HepG2 (cell line): ENCODE measurements around the gene KRT27. TPM values are rescaled to one million over a fixed set of nuclear protein-coding genes. Genes with fewer than 3 reads are reported as not detected.

Source experiments
- ATAC-seq: fragments of 200-7000 bp; cut with Tn5 transposase; 3 replicates; pipeline ENCODE4 v1.9.1; 2020; ENCODE audit warnings: mild to moderate bottlenecking, moderate library complexity
- BruUV-seq: library from RNA; stranded (reverse); fragments of 400-500 nt; replicated peaks from 2 replicates; lab custom pipeline; 2021; lab: Mats Ljungman, UMichigan
- CTCF ChIA-PET: fragments of 300-600 bp; formaldehyde crosslinking; extraction: SDS; loops from one replicate; lab custom pipeline; 2021; ENCODE audit warnings: low total read pairs, inconsistent platforms, low intra/inter-chr PET ratio; lab: Yijun Ruan, JAX
- POLR2A ChIA-PET: fragments of 350-600 bp; sonication (Branson Sonifier 250); formaldehyde crosslinking; loops from one replicate; lab custom pipeline; 2020; ENCODE audit warnings: antibody characterized with exemption, inconsistent platforms; lab: Yijun Ruan, JAX
- DNase-seq: peaks from one replicate; pipeline ENCODE4 v3.0.0-alpha.2; 2015; ENCODE audit warnings: low spot score
- FAIRE-seq: peaks from 3 replicates; lab custom pipeline; 2011; peaks lifted over from hg19 to GRCh38; lab: Jason Lieb, UNC
- H2AFZ ChIP-seq: one replicate; pipeline ENCODE4 v1.6.1; 2011; ENCODE audit warnings: low read length, inconsistent platforms
- H3K27ac ChIP-seq: fragments of 300-600 bp; 3 replicates; pipeline ENCODE4 v1.8.0; 2011; ENCODE audit warnings: mixed run types, mild to moderate bottlenecking, mixed read lengths, low read length, inconsistent platforms; ENCODE audit not compliant: insufficient read depth; ENCODE audit errors: extremely low read length
- H3K27me3 ChIP-seq, 2 experiments: fragments of 200-600 bp in 1 of 2; 2 replicates in 1 of 2; 3 replicates in 1 of 2; pipeline versions ENCODE4 v1.6.0 to v1.8.0; 2011; ENCODE audit warnings: low read length in 2 of 2, mild to moderate bottlenecking in 2 of 2, moderate library complexity in 2 of 2, inconsistent platforms in 1 of 2; ENCODE audit not compliant: insufficient read depth in 2 of 2, control insufficient read depth in 1 of 2
- H3K36me3 ChIP-seq, 2 experiments: fragments of 200-600 bp in 1 of 2; replicated peaks in 1 of 2; 2 replicates in 1 of 2; 3 replicates in 1 of 2; pipeline versions ENCODE4 v1.5.1 to v1.8.0; 2011; ENCODE audit warnings: low read length in 2 of 2, inconsistent platforms in 1 of 2; ENCODE audit not compliant: insufficient read depth in 2 of 2, control insufficient read depth in 1 of 2
- H3K4me1 ChIP-seq: 2 replicates; pipeline ENCODE4 v1.5.1; 2012; ENCODE audit warnings: low read length, inconsistent platforms; ENCODE audit not compliant: insufficient read depth
- H3K4me2 ChIP-seq: 2 replicates; pipeline ENCODE4 v1.6.0; 2011; ENCODE audit warnings: low read depth, low read length, inconsistent platforms
- H3K4me3 ChIP-seq, 3 experiments: fragments of 200-600 bp in 1 of 3; sonication (generic), shearing (Covaris generic) in 1 of 3; replicated peaks in 1 of 3; 2 replicates each; pipeline ENCODE4 v1.5.1; 2011 to 2016; ENCODE audit warnings: low read length in 3 of 3, inconsistent platforms in 2 of 3, low read depth in 2 of 3, mild to moderate bottlenecking in 2 of 3, control low read depth in 1 of 3, mixed read lengths in 1 of 3; ENCODE audit not compliant: insufficient read depth in 1 of 3
- H3K79me2 ChIP-seq: one replicate; pipeline ENCODE4 v1.6.1; 2011; ENCODE audit warnings: low read length, inconsistent platforms; ENCODE audit not compliant: insufficient read depth
- H3K9ac ChIP-seq: 2 replicates; pipeline ENCODE4 v1.6.0; 2011; ENCODE audit warnings: mild to moderate bottlenecking, low read depth, low read length, inconsistent platforms; ENCODE audit not compliant: insufficient read depth
- H3K9me3 ChIP-seq: 2 replicates; pipeline ENCODE4 v1.5.1; 2012; ENCODE audit warnings: mild to moderate bottlenecking, low read length
- H4K20me1 ChIP-seq: 2 replicates; pipeline ENCODE4 v1.6.0; 2011; ENCODE audit warnings: inconsistent platforms, mild to moderate bottlenecking, low read length, moderate library complexity; ENCODE audit not compliant: insufficient read depth
- ARID3A ChIP-seq: IDR thresholded peaks from 2 replicates; pipeline ENCODE4 v1.6.1; 2012; ENCODE audit warnings: low read depth, low read length, improper control_type of control experiment
- ARNT2 ChIP-seq: sonication (generic); formaldehyde crosslinking; IDR thresholded peaks from 2 replicates; pipeline ENCODE4 v1.8.0; 2022; ENCODE audit warnings: mild to moderate bottlenecking, low read depth, missing genetic modification reagents, moderate library complexity
- CHD2 ChIP-seq: IDR thresholded peaks from 2 replicates; pipeline ENCODE4 v1.6.1; 2011; ENCODE audit warnings: low read depth, low read length, improper control_type of control experiment
- CHD4 ChIP-seq: fragments of 200-600 bp; sonication (generic); IDR thresholded peaks from 2 replicates; pipeline ENCODE4 v1.7.0; 2017; ENCODE audit warnings: mild to moderate bottlenecking, low read length, borderline replicate concordance
- EED ChIP-seq: sonication (generic); formaldehyde crosslinking; IDR thresholded peaks from 2 replicates; pipeline ENCODE4 v1.5.0; 2020; ENCODE audit warnings: mild to moderate bottlenecking, missing genetic modification reagents
- ETV6 ChIP-seq: sonication (generic); formaldehyde crosslinking; conservative IDR thresholded peaks from 2 replicates; pipeline ENCODE4 v1.4.0; 2020; ENCODE audit warnings: missing genetic modification reagents
- FOSL1 ChIP-seq: sonication (generic); formaldehyde crosslinking; IDR thresholded peaks from 2 replicates; pipeline ENCODE4 v1.9.0; 2021; ENCODE audit warnings: missing genetic modification reagents, borderline replicate concordance
- NCOA5 ChIP-seq: sonication (generic); formaldehyde crosslinking; IDR thresholded peaks from 2 replicates; pipeline ENCODE4 v1.4.0; 2020; ENCODE audit warnings: missing genetic modification reagents
- NKX3-1 ChIP-seq: sonication (generic); formaldehyde crosslinking; IDR thresholded peaks from 2 replicates; pipeline ENCODE4 v1.5.0; 2020; ENCODE audit warnings: missing genetic modification reagents
- NR2C2 ChIP-seq: sonication (generic); formaldehyde crosslinking; IDR thresholded peaks from 2 replicates; pipeline ENCODE4 v1.4.0; 2020; ENCODE audit warnings: missing genetic modification reagents, mild to moderate bottlenecking, moderate library complexity, borderline replicate concordance
- SCMH1 ChIP-seq: sonication (generic); formaldehyde crosslinking; IDR thresholded peaks from 2 replicates; pipeline ENCODE4 v1.9.0; 2021; ENCODE audit warnings: missing genetic modification reagents, mild to moderate bottlenecking, borderline replicate concordance
- TEAD2 ChIP-seq: sonication (generic); formaldehyde crosslinking; IDR thresholded peaks from 2 replicates; pipeline ENCODE4 v1.9.0; 2021; ENCODE audit warnings: missing genetic modification reagents
- YY1 ChIP-seq: IDR thresholded peaks from 2 replicates; pipeline ENCODE4 v1.6.1; 2011; ENCODE audit warnings: low read length, low read depth, moderate library complexity, mild to moderate bottlenecking; ENCODE audit not compliant: insufficient read depth, insufficient replicate concordance
- ZBTB34 ChIP-seq: sonication (generic); formaldehyde crosslinking; IDR thresholded peaks from 2 replicates; pipeline ENCODE4 v1.8.0; 2022; ENCODE audit warnings: mild to moderate bottlenecking, missing genetic modification reagents
- ZNF235 ChIP-seq: sonication (generic); formaldehyde crosslinking; IDR thresholded peaks from 2 replicates; pipeline ENCODE4 v1.8.1; 2023; ENCODE audit warnings: mild to moderate bottlenecking, missing genetic modification reagents, borderline replicate concordance
- ZNF33B ChIP-seq: sonication (generic); formaldehyde crosslinking; IDR thresholded peaks from 2 replicates; pipeline ENCODE4 v1.5.1; 2020; ENCODE audit warnings: mild to moderate bottlenecking, missing genetic modification reagents
- ZNF737 ChIP-seq: sonication (generic); formaldehyde crosslinking; IDR thresholded peaks from 2 replicates; pipeline ENCODE4 v1.5.0; 2020; ENCODE audit warnings: missing genetic modification reagents, mild to moderate bottlenecking, borderline replicate concordance
- WGBS: methylation state at CpG from one replicate; pipeline ENCODE4 v1.1.6; 2017; ENCODE audit warnings: low lambda C conversion rate; 5-methylcytosine and 5-hydroxymethylcytosine counted together
- in situ Hi-C: cut with HindIII; loops from 2 replicates; pipeline ENCODE4 v1.10.0; 2017; ENCODE audit warnings: low pct_unique_long_range_greater_than_20kb; ENCODE audit not compliant: extremely low pct_ligation_motif_present
- intact Hi-C: fragments of 100-400 bp; cut with micrococcal nuclease; formaldehyde crosslinking; loops from one replicate; pipeline ENCODE4 v1.10.0; 2022; ENCODE audit not compliant: unreplicated experiment
- polyA plus RNA-seq, 8 experiments: library from polyadenylated mRNA; depleted of rRNA in 3 of 8; stranded (reverse) in 7 of 8; unstranded in 1 of 8; fragments of >200 nt; fragmentation: Illumina TruSeq in 4 of 8; extraction: Trizol in 4 of 8; gene quantifications; 2 replicates each; pipeline versions ENCODE4 v1.2.1 to v1.2.3, GENCODE V29; 2011 to 2016; ENCODE audit warnings: low read depth in 4 of 8, missing spikeins in 1 of 8, mixed read lengths in 1 of 8; ENCODE audit not compliant: insufficient read depth in 1 of 8
- total RNA-seq, 5 experiments: library from RNA; depleted of rRNA; stranded (reverse); fragments of >200 nt; fragmentation: Illumina TruSeq; extraction: Trizol; gene quantifications; 2 replicates each; pipeline ENCODE4 v1.2.3, GENCODE V29; 2016; ENCODE audit warnings: low read depth in 1 of 5

KRT27 gene
- total and polyA plus RNA-seq, 2 of the 13 experiments (the other 11 are each of a cell fraction or from before 2014, with no cell fraction given) = not detected

DNA sequence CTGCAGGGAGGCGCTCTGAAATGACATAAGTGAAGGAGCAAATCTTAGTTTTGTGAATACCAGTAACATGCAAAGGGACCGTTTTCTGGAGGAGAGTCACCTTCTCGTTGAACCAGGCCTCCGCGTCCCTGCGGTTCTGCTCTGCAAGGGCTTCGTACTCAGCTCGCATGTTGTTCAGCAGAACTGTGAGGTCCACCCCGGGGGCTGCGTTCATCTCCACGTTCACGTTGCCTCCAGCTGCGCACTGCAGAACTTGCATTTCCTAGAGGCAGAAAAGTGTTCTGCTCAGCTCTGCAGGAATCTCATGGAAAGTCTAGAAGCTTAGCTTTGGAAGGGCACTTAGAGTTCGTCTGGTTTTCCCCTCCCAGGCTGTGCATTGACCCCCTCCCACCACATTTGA, 31.3 kb downstream of the KRT27 start:
- Histone ChIP-seq H3K4me1 (no peaks in the 10 kb centered on the region), H3K36me3 (no peaks in the 10 kb centered on the region), H4K20me1 (no peaks in the 10 kb centered on the region), H3K27me3 (peaks cover 0 to 6% of the 10 kb centered on the region in 2 experiments; a peak in 3 of 5 replicates), H3K27ac (no peak overlapping the region), H3K4me3 (no peak overlapping the region), H3K4me2 (no peak overlapping the region), H2AFZ (no peak overlapping the region), H3K9ac (no peak overlapping the region), H3K79me2 (no peaks in the 10 kb centered on the region), H3K9me3 (no peaks in the 10 kb centered on the region)
- FAIRE-seq (no peak), DNase-seq (no peak), ATAC-seq (no peak)
- CTCF ChIA-PET = no interaction called here
- intact Hi-C loops (no loop called here), in situ Hi-C loops (no loop called here)
- no TSS peak for BruUV-seq
- POLR2A ChIA-PET = no interaction called here
- TF ChIP-seq ZNF737 (CRISPR knock-in tag) (no peak), SCMH1 (no peak), NR2C2 (CRISPR knock-in tag) (no peak), ARID3A (no peak), NKX3-1 (CRISPR knock-in tag) (no peak), ARNT2 (CRISPR knock-in tag) (no peak), ZNF235 (CRISPR knock-in tag) (no peak)
- 54% methylated on average over 9 of the region's 14 CpGs for WGBS

GRCh38 chr17:40750391-40750790, 32.0 kb downstream of the KRT27 start:
- FAIRE-seq (no peak), ATAC-seq (no peak), DNase-seq (no peak)
- Histone ChIP-seq H3K4me3 (no peak overlapping the region), H3K27ac (no peak overlapping the region), H3K4me1 (no peaks in the 10 kb centered on the region), H2AFZ (no peak overlapping the region), H4K20me1 (no peaks in the 10 kb centered on the region), H3K27me3 (peaks cover 0 to 6% of the 10 kb centered on the region in 2 experiments; a peak in 3 of 5 replicates), H3K9ac (no peak overlapping the region), H3K79me2 (no peaks in the 10 kb centered on the region), H3K36me3 (no peaks in the 10 kb centered on the region), H3K4me2 (no peak overlapping the region), H3K9me3 (no peaks in the 10 kb centered on the region)
- ChIA-PET POLR2A (no interaction called here), CTCF (no interaction called here)
- intact Hi-C loops (no loop called here), in situ Hi-C loops (no loop called here)
- WGBS = 30% methylated on average over 6 of the region's 6 CpGs
- BruUV-seq = no TSS peak
- TF ChIP-seq CHD4 = no peak
- no peak for TF ChIP-seq CHD2
- TF ChIP-seq TEAD2 = no peak
- TF ChIP-seq ZBTB34 = no peak
- TF ChIP-seq ZNF33B (CRISPR knock-in tag) = no peak
- no peak for TF ChIP-seq EED (CRISPR knock-in tag)
- no peak for TF ChIP-seq YY1
- TF ChIP-seq ETV6 (CRISPR knock-in tag) = no peak
- no peak for TF ChIP-seq FOSL1
- TF ChIP-seq NCOA5 (CRISPR knock-in tag) = no peak
